GM18909 (cell line): ENCODE data around the gene MPHOSPH6.
"Not testable (repeated sequence)": the region's sequence is repeated elsewhere in the genome, so short reads cannot be mapped to it uniquely, and the experiment has no call there.

Experiments
- ATAC-seq: cut with Tn5 transposase; IDR thresholded peaks from one replicate; pipeline ENCODE4 v1.9.1; 2021; ENCODE audit warnings: mild to moderate bottlenecking; ENCODE audit not compliant: unreplicated experiment, poor library complexity

MPHOSPH6 gene

GRCh38 chr16:82129881-82130280, 40.1 kb downstream of the MPHOSPH6 start:
- ATAC-seq: no peak

- no peak for ATAC-seq
Observed at GRCh38 chr16:82124651-82125050, 45.4 kb downstream of the MPHOSPH6 start.

DNA sequence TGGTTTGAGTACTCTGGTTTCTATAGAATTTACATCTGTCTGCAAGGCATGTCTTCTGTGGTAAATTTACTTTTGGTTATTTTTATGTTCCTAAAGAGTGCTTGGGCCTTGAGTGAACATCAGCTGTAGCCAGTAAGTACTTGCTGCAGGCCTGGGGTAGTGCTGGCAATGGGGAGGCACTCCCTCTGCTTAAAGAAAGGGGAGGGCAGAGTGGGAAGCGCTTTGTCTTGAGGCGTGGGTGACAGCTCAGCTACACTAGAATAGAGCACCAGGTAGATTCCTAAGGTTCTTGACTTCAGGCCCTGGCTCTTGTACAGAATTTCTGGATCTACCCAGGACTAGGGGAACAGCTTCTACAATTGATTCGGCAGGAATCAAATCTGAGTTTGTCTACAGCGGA, 50.6 kb downstream of the MPHOSPH6 start:
- ATAC-seq: no peak

DNA sequence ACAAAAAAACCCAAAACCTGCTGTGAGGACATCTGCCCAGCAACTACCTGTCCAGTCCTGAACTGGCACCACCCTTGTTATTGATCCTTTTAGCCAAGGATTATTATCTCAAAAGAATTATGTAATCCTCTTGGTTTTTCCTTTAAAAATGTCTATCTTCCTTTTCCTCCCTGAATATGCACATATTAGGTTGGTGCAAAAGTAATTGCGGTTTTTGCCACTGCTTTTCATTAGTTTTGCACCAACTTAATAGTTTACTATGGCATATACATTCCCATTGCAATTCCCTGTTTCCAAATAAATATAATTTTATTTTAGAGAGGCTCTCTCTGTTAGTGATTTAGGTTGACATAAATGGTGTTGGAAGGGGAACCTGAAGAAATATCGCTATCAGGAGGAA, 51.3 kb downstream of the MPHOSPH6 start:
- no peak for ATAC-seq

GRCh38 chr16:82116535-82116934, 53.5 kb downstream of the MPHOSPH6 start:
- no peak for ATAC-seq

- ATAC-seq: no peak
Observed at GRCh38 chr16:82113741-82114140, 56.3 kb downstream of the MPHOSPH6 start.

GRCh38 chr16:82111944-82112343, 58.1 kb downstream of the MPHOSPH6 start:
- ATAC-seq: no peak

- not testable (repeated sequence) for ATAC-seq
Observed at GRCh38 chr16:82109266-82109665, 60.8 kb downstream of the MPHOSPH6 start.

- no peak for ATAC-seq
Observed at GRCh38 chr16:82108774-82109173, 61.2 kb downstream of the MPHOSPH6 start.

DNA sequence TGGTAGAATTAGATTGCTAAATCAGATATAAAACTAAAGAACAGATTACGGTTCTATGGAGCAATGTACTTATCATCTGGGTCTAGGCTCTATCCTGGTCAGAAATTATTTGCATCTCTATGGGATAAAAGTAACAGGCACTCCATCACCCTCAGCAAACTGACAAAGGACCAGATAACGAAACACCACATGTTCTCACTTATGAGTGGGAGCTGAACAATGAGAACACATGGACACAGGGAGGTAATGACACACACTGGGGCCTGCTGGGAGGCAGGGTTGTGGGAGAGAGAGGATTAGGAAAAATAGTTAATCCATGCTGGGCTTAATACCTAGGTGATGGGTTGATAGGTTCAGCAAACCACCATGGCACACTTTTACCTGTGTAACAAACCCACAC, 61.9 kb downstream of the MPHOSPH6 start:
- ATAC-seq: no peak

DNA sequence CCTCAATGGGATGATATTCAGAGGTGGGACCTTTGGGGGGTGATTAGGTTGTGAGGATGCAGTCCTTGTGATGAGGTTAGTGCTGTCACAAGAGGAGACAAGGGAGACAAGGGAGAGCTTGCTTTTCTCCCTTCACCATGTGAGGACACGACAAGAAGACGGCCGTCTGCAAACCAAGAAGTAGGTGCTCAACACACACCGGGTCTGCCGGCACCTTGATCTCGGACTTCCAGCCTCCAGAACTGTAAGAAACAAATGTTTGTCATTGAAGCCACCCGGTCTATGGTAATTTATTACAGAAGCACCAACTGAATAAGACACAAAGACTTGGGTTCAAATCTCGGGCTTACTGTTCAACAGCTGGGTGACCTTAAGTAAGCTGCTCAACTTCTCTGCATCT, 64.9 kb downstream of the MPHOSPH6 start:
- no peak for ATAC-seq
